Neural cell (in vitro differentiated cells): ENCODE measurements around the gene TFG.

Experiments used
- CTCF ChIP-seq: fragments of 450-650 bp; IDR thresholded peaks from 2 replicates; pipeline ENCODE4 v1.5.1; 2014; ENCODE audit warnings: antibody characterized with exemption, mild to moderate bottlenecking, moderate library complexity; ENCODE audit not compliant: poor library complexity, severe bottlenecking
- POLR2AphosphoS5 ChIP-seq: IDR thresholded peaks from 2 replicates; pipeline ENCODE4 v1.6.1; 2012
- RAD21 ChIP-seq: fragments of 450-650 bp; conservative IDR thresholded peaks from 2 replicates; pipeline ENCODE4 v1.6.1; 2014; ENCODE audit warnings: antibody characterized with exemption, mild to moderate bottlenecking, moderate library complexity
- SMC3 ChIP-seq: fragments of 450-650 bp; conservative IDR thresholded peaks from 2 replicates; pipeline ENCODE4 v1.6.1; 2014; ENCODE audit warnings: antibody characterized with exemption, mild to moderate bottlenecking, moderate library complexity; ENCODE audit not compliant: poor library complexity
- TF ChIP-seq, protein P1 (sequence below): IDR thresholded peaks from 2 replicates; pipeline ENCODE4 v1.6.1; 2012; ENCODE audit warnings: borderline replicate concordance

DNA sequence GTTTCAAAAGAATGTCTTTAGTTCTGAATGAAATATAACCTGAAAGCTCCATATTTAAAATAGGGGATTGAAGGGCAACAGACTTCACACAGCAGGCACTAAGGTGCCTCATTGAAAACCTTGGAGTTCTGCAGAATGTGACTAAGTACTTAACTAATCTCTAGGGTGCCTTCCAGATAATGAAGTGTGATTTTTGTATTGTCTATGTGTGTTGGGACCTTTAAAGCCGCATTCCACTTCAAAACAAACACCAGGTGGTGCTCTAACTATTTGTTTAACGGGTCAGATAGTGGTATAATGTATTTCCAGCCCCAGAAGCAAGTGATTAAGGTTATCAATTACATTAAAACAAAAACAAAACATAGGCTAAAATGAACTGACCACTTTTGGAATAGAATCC is 28.0 kb downstream of the TFG start:
- TF ChIP-seq SMC3 (peak; percentile 78), CTCF (peak; percentile 68), POLR2AphosphoS5 (no peak), RAD21 (peak; percentile 71)
- TF ChIP-seq, protein P1, sequence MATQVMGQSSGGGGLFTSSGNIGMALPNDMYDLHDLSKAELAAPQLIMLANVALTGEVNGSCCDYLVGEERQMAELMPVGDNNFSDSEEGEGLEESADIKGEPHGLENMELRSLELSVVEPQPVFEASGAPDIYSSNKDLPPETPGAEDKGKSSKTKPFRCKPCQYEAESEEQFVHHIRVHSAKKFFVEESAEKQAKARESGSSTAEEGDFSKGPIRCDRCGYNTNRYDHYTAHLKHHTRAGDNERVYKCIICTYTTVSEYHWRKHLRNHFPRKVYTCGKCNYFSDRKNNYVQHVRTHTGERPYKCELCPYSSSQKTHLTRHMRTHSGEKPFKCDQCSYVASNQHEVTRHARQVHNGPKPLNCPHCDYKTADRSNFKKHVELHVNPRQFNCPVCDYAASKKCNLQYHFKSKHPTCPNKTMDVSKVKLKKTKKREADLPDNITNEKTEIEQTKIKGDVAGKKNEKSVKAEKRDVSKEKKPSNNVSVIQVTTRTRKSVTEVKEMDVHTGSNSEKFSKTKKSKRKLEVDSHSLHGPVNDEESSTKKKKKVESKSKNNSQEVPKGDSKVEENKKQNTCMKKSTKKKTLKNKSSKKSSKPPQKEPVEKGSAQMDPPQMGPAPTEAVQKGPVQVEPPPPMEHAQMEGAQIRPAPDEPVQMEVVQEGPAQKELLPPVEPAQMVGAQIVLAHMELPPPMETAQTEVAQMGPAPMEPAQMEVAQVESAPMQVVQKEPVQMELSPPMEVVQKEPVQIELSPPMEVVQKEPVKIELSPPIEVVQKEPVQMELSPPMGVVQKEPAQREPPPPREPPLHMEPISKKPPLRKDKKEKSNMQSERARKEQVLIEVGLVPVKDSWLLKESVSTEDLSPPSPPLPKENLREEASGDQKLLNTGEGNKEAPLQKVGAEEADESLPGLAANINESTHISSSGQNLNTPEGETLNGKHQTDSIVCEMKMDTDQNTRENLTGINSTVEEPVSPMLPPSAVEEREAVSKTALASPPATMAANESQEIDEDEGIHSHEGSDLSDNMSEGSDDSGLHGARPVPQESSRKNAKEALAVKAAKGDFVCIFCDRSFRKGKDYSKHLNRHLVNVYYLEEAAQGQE: no peak
